ENCODE measurements around the gene LDLRAD3. TPM values are rescaled to one million over a fixed set of nuclear protein-coding genes. Genes with fewer than 3 reads are reported as not detected.

LDLRAD3 gene
- total RNA-seq, 2 experiments from 2014 or later = not detected

DNA sequence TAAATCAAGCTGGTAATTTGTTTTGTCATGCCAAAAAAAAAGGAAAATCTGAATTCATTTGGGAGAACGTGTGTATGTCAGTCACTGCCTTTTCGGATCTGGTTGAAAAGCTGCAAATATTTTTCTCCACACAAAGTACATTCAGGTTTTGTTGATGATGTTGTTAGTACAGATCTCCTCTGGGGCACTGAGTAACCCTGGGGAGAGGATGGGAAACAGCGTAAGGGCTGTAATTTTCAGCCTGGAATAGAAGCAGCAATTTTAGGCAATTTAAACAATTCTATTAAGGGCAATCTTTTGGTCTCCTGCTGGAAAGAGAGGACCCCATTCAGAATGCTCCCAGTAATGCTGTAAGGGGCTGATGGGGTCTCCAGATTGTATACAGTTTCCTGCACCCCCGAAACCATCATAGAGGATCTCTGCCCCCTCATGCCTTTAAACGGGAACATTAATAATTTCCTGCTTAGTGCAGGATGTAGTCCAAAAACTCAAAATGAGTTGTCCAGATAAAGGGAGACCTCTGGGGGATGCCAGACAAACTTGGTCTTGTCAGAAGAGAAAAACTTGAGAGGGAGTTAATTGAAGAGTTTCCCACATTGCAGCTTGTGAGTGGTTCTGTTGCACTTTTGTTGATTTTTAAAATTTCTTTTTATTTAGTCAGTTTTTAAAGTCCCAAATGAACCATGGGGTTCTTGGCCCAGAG lies 213.1 kb downstream of the LDLRAD3 start:
- H3K4me3 ChIP-seq (ENCODE audit: low read depth, low read length, poor library complexity, severe bottlenecking) = no peak overlapping the region
- H3K79me2 ChIP-seq (ENCODE audit: insufficient read depth, low read depth, low read length) = no peaks in the 10 kb centered on the region
- intact Hi-C loops (cut with micrococcal nuclease; ENCODE audit: unreplicated experiment) = no loop called here
- H2AFZ ChIP-seq (ENCODE audit: low read length) = no peak overlapping the region
- CTCF ChIA-PET (ENCODE audit: unreplicated experiment) = no interaction called here
- POLR2A ChIA-PET = interaction anchor here (0.9 kb wide), 1 partner anchor 145 kb away, joined by 3 read pairs; no protein-coding TSS in a partner anchor
- no peaks in the 10 kb centered on the region for H3K9me2 ChIP-seq (ENCODE audit: insufficient read depth, low read length)
- no peaks in the 10 kb centered on the region for H3K4me1 ChIP-seq (ENCODE audit: insufficient read depth, low read length, poor library complexity, severe bottlenecking)
- no peaks in the 10 kb centered on the region for H3K9me3 ChIP-seq (ENCODE audit: low read length)
- no peak for TF ChIP-seq EZH2phosphoT487 (IDR thresholded peaks at IDR 0.05; ENCODE audit: borderline replicate concordance, low read depth, low read length)
- TF ChIP-seq, protein P1, sequence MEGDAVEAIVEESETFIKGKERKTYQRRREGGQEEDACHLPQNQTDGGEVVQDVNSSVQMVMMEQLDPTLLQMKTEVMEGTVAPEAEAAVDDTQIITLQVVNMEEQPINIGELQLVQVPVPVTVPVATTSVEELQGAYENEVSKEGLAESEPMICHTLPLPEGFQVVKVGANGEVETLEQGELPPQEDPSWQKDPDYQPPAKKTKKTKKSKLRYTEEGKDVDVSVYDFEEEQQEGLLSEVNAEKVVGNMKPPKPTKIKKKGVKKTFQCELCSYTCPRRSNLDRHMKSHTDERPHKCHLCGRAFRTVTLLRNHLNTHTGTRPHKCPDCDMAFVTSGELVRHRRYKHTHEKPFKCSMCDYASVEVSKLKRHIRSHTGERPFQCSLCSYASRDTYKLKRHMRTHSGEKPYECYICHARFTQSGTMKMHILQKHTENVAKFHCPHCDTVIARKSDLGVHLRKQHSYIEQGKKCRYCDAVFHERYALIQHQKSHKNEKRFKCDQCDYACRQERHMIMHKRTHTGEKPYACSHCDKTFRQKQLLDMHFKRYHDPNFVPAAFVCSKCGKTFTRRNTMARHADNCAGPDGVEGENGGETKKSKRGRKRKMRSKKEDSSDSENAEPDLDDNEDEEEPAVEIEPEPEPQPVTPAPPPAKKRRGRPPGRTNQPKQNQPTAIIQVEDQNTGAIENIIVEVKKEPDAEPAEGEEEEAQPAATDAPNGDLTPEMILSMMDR (conservative IDR thresholded peaks at IDR 0.05; ENCODE audit: low read length) = no peak
- H3K36me3 ChIP-seq (ENCODE audit: insufficient read depth, low read length) = no peaks in the 10 kb centered on the region
- no peak for DNase-seq (ENCODE audit: low spot score)
- BruUV-seq (replicated peaks) = no TSS peak
- H4K20me1 ChIP-seq (ENCODE audit: insufficient read depth, low read length) = no peaks in the 10 kb centered on the region
- H3K4me2 ChIP-seq (ENCODE audit: low read length) = no peak overlapping the region
- H3K27ac ChIP-seq (ENCODE audit: low read depth, low read length, poor library complexity, severe bottlenecking) = no peak overlapping the region

DNA sequence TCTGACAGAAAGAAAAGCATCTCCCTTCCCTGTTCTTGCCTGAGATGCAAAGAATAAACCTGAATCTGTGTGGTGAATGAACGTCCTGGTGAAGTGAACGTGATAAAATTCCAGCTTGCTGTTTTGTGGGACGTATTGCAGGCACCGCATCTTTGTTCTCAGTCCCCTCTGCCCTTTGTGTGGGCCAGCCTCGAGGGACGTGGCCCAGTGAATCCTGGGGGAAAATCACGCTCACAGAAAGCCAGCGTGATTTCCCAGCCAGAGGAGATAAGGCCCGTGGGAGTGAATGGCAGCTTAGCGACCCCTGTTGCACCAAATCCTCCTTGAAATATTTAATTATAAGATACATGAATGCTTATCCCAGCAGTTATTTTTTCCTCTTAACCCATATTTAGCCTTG lies 216.2 kb downstream of the LDLRAD3 start:
- Histone ChIP-seq H2AFZ (ENCODE audit: low read length) (no peak overlapping the region), H3K9me3 (ENCODE audit: low read length) (no peaks in the 10 kb centered on the region), H3K4me1 (ENCODE audit: insufficient read depth, low read length, poor library complexity, severe bottlenecking) (no peaks in the 10 kb centered on the region), H3K4me3 (ENCODE audit: low read depth, low read length, poor library complexity, severe bottlenecking) (no peak overlapping the region), H4K20me1 (ENCODE audit: insufficient read depth, low read length) (no peaks in the 10 kb centered on the region), H3K79me2 (ENCODE audit: insufficient read depth, low read depth, low read length) (no peaks in the 10 kb centered on the region), H3K27ac (ENCODE audit: low read depth, low read length, poor library complexity, severe bottlenecking) (no peak overlapping the region), H3K36me3 (ENCODE audit: insufficient read depth, low read length) (no peaks in the 10 kb centered on the region), H3K9me2 (ENCODE audit: insufficient read depth, low read length) (no peaks in the 10 kb centered on the region), H3K4me2 (ENCODE audit: low read length) (no peak overlapping the region)
- ChIA-PET POLR2A (no interaction called here), CTCF (ENCODE audit: unreplicated experiment) (no interaction called here)
- TF ChIP-seq, protein P1 (conservative IDR thresholded peaks at IDR 0.05; ENCODE audit: low read length) = no peak
- TF ChIP-seq EZH2phosphoT487 (IDR thresholded peaks at IDR 0.05; ENCODE audit: borderline replicate concordance, low read depth, low read length) = no peak
- intact Hi-C loops (cut with micrococcal nuclease; ENCODE audit: unreplicated experiment) = no loop called here
- DNase-seq (ENCODE audit: low spot score) = no peak
- BruUV-seq (replicated peaks) = no TSS peak

DNA sequence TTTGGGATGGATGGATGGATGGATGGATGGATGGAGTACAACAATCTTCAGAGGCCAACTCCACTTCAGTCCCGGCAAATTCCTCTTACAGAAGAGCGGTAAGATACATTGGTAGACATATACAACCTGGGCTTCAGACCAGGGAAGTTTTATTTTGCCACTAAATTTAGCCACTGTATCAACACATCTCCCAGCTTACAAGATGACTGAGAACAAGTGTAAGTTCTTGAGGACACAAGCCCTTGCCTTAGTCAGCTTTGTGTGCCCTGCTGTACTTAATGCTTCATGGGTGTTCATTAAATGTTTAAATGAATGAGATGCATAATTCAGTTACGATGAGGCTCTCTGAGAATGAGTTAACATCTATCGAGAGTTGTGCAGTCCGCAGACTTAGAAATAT lies 217.7 kb downstream of the LDLRAD3 start:
- Histone ChIP-seq H3K4me3 (ENCODE audit: low read depth, low read length, poor library complexity, severe bottlenecking) (no peak overlapping the region), H4K20me1 (ENCODE audit: insufficient read depth, low read length) (no peaks in the 10 kb centered on the region), H3K4me1 (ENCODE audit: insufficient read depth, low read length, poor library complexity, severe bottlenecking) (no peaks in the 10 kb centered on the region), H3K27ac (ENCODE audit: low read depth, low read length, poor library complexity, severe bottlenecking) (no peak overlapping the region), H3K4me2 (ENCODE audit: low read length) (no peak overlapping the region), H3K79me2 (ENCODE audit: insufficient read depth, low read depth, low read length) (no peaks in the 10 kb centered on the region), H3K9me2 (ENCODE audit: insufficient read depth, low read length) (no peaks in the 10 kb centered on the region), H2AFZ (ENCODE audit: low read length) (no peak overlapping the region), H3K9me3 (ENCODE audit: low read length) (no peaks in the 10 kb centered on the region), H3K36me3 (ENCODE audit: insufficient read depth, low read length) (no peaks in the 10 kb centered on the region)
- DNase-seq (ENCODE audit: low spot score) = no peak
- POLR2A ChIA-PET = no interaction called here
- CTCF ChIA-PET (ENCODE audit: unreplicated experiment) = no interaction called here
- TF ChIP-seq, protein P1 (conservative IDR thresholded peaks at IDR 0.05; ENCODE audit: low read length) = no peak
- no peak for TF ChIP-seq EZH2phosphoT487 (IDR thresholded peaks at IDR 0.05; ENCODE audit: borderline replicate concordance, low read depth, low read length)
- intact Hi-C loops (cut with micrococcal nuclease; ENCODE audit: unreplicated experiment) = no loop called here
- no TSS peak for BruUV-seq (replicated peaks)
